Measurements from ENCODE around the gene DTX4. TPM values are rescaled to one million over a fixed set of nuclear protein-coding genes. Genes with fewer than 3 reads are reported as not detected.

The DTX4 gene
- total RNA-seq, 2 experiments from 2014 or later = 0.93 to 1.0 TPM

DNA sequence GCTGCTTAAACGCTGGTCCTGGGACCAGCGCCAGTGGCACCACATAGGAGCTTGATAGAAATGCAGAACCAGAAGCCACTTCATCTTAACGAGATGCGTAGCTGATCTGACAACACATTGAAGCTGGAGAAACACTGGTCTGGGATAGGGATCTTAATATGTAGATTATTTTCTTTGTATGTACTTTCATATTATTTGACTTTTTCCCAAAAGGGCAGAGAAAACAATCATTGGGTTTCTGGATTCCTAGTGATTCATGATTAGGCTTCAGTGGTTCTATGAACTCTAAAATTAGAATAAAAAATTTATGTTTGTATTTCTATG lies 28.5 kb downstream of the DTX4 start:
- ATAC-seq (ENCODE audit: poor library complexity) (no peak), DNase-seq (no peak)
- ChIA-PET POLR2A (no interaction called here), CTCF (no interaction called here)
- intact Hi-C loops (cut with DNase I, micrococcal nuclease) = no loop called here
- Histone ChIP-seq H3K4me3 (ENCODE audit: low read length) (no peak overlapping the region), H3K9me3 (ENCODE audit: control insufficient read depth in 1 of 2, insufficient read depth in 1 of 2, low read length in 2 of 2) (no peaks in the 10 kb centered on the region), H3K4me1 (ENCODE audit: insufficient read depth, low read length) (peaks cover under 1% of the 10 kb centered on the region), H3K27me3 (ENCODE audit: control insufficient read depth in 1 of 2, insufficient read depth in 2 of 2, low read length in 2 of 2) (no peaks in the 10 kb centered on the region), H3K36me3 (ENCODE audit: insufficient read depth, low read length) (no peaks in the 10 kb centered on the region), H3K27ac (ENCODE audit: low read depth in 1 of 2, low read length in 2 of 2) (no peak overlapping the region)
- Mint-ChIP-seq H3K4me1 (ENCODE audit: low read depth) (peaks cover 12% of the 10 kb centered on the region), H3K27me3 (no peaks in the 10 kb centered on the region), H3K27ac (no peak overlapping the region), H3K36me3 (ENCODE audit: low read depth) (no peaks in the 10 kb centered on the region), H3K9me3 (no peaks in the 10 kb centered on the region), H3K4me3 (no peak overlapping the region)
- TF ChIP-seq, protein P1, sequence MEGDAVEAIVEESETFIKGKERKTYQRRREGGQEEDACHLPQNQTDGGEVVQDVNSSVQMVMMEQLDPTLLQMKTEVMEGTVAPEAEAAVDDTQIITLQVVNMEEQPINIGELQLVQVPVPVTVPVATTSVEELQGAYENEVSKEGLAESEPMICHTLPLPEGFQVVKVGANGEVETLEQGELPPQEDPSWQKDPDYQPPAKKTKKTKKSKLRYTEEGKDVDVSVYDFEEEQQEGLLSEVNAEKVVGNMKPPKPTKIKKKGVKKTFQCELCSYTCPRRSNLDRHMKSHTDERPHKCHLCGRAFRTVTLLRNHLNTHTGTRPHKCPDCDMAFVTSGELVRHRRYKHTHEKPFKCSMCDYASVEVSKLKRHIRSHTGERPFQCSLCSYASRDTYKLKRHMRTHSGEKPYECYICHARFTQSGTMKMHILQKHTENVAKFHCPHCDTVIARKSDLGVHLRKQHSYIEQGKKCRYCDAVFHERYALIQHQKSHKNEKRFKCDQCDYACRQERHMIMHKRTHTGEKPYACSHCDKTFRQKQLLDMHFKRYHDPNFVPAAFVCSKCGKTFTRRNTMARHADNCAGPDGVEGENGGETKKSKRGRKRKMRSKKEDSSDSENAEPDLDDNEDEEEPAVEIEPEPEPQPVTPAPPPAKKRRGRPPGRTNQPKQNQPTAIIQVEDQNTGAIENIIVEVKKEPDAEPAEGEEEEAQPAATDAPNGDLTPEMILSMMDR (IDR thresholded peaks at IDR 0.05) = no peak

DNA sequence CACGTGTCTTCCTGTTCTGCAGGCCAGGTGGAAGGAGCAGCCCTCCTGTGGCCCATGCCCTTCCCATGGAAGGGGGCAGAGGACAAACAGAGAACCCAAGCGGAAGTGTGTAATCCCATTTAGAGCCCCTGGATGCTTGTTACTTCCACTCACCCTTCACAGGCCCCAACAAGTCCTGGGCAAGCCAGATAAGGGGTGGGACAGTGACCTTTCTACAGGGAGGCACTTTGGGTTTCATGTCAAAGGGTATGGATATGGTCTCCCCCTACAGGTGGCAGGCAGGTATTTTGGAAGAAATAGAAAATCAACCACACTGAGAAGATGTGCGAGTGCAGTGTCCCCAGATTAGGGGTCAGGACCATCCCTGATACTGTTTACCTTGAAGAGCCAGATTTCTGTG lies 29.4 kb downstream of the DTX4 start:
- H3K9me3 Mint-ChIP-seq = no peaks in the 10 kb centered on the region
- H3K27me3 Mint-ChIP-seq = no peaks in the 10 kb centered on the region
- ChIA-PET POLR2A (no interaction called here), CTCF (interaction anchor here (1.3 to 2.5 kb wide), 2 partner anchors 30 to 43 kb away, joined by 5 read pairs; partner anchors contain the start of gene DTX4)
- TF ChIP-seq, protein P1 (IDR thresholded peaks at IDR 0.05) = no peak
- no peaks in the 10 kb centered on the region for H3K9me3 ChIP-seq (ENCODE audit: control insufficient read depth in 1 of 2, insufficient read depth in 1 of 2, low read length in 2 of 2)
- H3K27ac Mint-ChIP-seq = no peak overlapping the region
- H3K27me3 ChIP-seq (ENCODE audit: control insufficient read depth in 1 of 2, insufficient read depth in 2 of 2, low read length in 2 of 2) = no peaks in the 10 kb centered on the region
- no peak overlapping the region for H3K4me3 Mint-ChIP-seq
- intact Hi-C loops (cut with DNase I, micrococcal nuclease) = no loop called here
- H3K36me3 ChIP-seq (ENCODE audit: insufficient read depth, low read length) = no peaks in the 10 kb centered on the region
- H3K4me3 ChIP-seq (ENCODE audit: low read length) = no peak overlapping the region
- ATAC-seq (ENCODE audit: poor library complexity) (no peak), DNase-seq (no peak)
- H3K27ac ChIP-seq (ENCODE audit: low read depth in 1 of 2, low read length in 2 of 2) = no peak overlapping the region
- peaks cover 5% of the 10 kb centered on the region for H3K4me1 ChIP-seq (ENCODE audit: insufficient read depth, low read length)
- H3K36me3 Mint-ChIP-seq (ENCODE audit: low read depth) = no peaks in the 10 kb centered on the region
- peaks cover 15% of the 10 kb centered on the region for H3K4me1 Mint-ChIP-seq (ENCODE audit: low read depth)

DNA sequence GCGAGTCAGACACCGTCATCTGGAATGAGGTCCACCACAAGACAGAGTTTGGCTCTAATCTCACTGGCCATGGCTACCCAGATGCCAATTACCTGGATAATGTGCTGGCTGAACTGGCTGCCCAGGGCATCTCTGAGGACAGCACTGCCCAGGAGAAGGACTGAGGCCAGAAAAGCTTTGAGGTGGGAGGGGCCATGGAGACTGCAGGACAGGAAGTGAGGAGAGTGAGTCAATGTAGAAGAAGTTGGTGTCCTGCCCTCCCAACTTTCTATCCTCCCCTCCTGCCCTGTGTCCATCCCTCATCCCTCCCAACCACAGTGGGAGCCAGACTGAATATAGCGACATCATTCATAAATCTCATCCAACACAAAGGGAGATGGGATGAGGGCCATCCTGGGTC lies 32.8 kb downstream of the DTX4 start:
- TF ChIP-seq, protein P1 (IDR thresholded peaks at IDR 0.05) = no peak
- H3K4me3 ChIP-seq (ENCODE audit: low read length) = no peak overlapping the region
- H3K27ac ChIP-seq (ENCODE audit: low read depth in 1 of 2, low read length in 2 of 2) = no peak overlapping the region
- Mint-ChIP-seq H3K27ac (no peak overlapping the region), H3K4me1 (ENCODE audit: low read depth) (peaks cover 37% of the 10 kb centered on the region), H3K36me3 (ENCODE audit: low read depth) (no peaks in the 10 kb centered on the region), H3K27me3 (no peaks in the 10 kb centered on the region), H3K9me3 (no peaks in the 10 kb centered on the region), H3K4me3 (no peak overlapping the region)
- ChIA-PET POLR2A (no interaction called here), CTCF (no interaction called here)
- H3K36me3 ChIP-seq (ENCODE audit: insufficient read depth, low read length) = no peaks in the 10 kb centered on the region
- H3K4me1 ChIP-seq (ENCODE audit: insufficient read depth, low read length) = peaks cover 27% of the 10 kb centered on the region
- DNase-seq = no peak
- H3K27me3 ChIP-seq (ENCODE audit: control insufficient read depth in 1 of 2, insufficient read depth in 2 of 2, low read length in 2 of 2) = no peaks in the 10 kb centered on the region
- H3K9me3 ChIP-seq (ENCODE audit: control insufficient read depth in 1 of 2, insufficient read depth in 1 of 2, low read length in 2 of 2) = no peaks in the 10 kb centered on the region
- no peak for ATAC-seq (ENCODE audit: poor library complexity)
- intact Hi-C loops (cut with DNase I, micrococcal nuclease) = no loop called here
